GM10248 (cell line): ENCODE data around the gene CMIP.

Experiments used
- CTCF ChIA-PET: fragments of 300-600 bp; sonication (Branson Sonifier 250); formaldehyde crosslinking; extraction: SDS; loops from one replicate; lab custom pipeline; 2021; ENCODE audit warnings: antibody characterized with exemption; lab: Yijun Ruan, JAX
- POLR2A ChIA-PET: fragments of 350-650 bp; sonication (Branson Sonifier 250); formaldehyde crosslinking; extraction: SDS; loops from one replicate; lab custom pipeline; 2020; ENCODE audit warnings: antibody characterized with exemption; lab: Yijun Ruan, JAX
- DNase-seq: peaks from one replicate; pipeline ENCODE4 v3.0.0; 2012; ENCODE audit errors: extremely low spot score
- CTCF ChIP-seq: IDR thresholded peaks from 2 replicates; pipeline ENCODE4 v1.5.1; 2012; ENCODE audit warnings: mild to moderate bottlenecking, low read depth; ENCODE audit errors: extremely low read depth, missing control alignments, control extremely low read depth

The CMIP gene

GRCh38 chr16:81680444-81681275, 236.1 kb downstream of the CMIP start:
- no peak for TF ChIP-seq CTCF
- CTCF ChIA-PET = interaction anchor here (0.9 to 1.4 kb wide), 2 partner anchors 11 to 17 kb away, joined by 3 read pairs; no protein-coding TSS in a partner anchor
- POLR2A ChIA-PET = no interaction called here
- DNase-seq = no peak

- DNase-seq = no peak
- ChIA-PET POLR2A (no interaction called here), CTCF (interaction anchor here (0.9 to 1.4 kb wide), 2 partner anchors 10 to 16 kb away, joined by 3 read pairs; no protein-coding TSS in a partner anchor)
- no peak for TF ChIP-seq CTCF
These were observed 236.7 kb downstream of the CMIP start for GRCh38 chr16:81681311-81681710.

- CTCF ChIA-PET = no interaction called here
- no peak for TF ChIP-seq CTCF
- DNase-seq = no peak
- POLR2A ChIA-PET = no interaction called here
These were observed 239.7 kb downstream of the CMIP start for GRCh38 chr16:81684242-81684837.

- DNase-seq = no peak
- TF ChIP-seq CTCF = no peak
- POLR2A ChIA-PET = no interaction called here
- CTCF ChIA-PET = no interaction called here
These were observed 240.3 kb downstream of the CMIP start for GRCh38 chr16:81684901-81685300.

GRCh38 chr16:81686391-81687130, 242.0 kb downstream of the CMIP start:
- ChIA-PET POLR2A (no interaction called here), CTCF (no interaction called here)
- DNase-seq = no peak
- TF ChIP-seq CTCF = no peak

- ChIA-PET POLR2A (no interaction called here), CTCF (no interaction called here)
- TF ChIP-seq CTCF = no peak
- no peak for DNase-seq
These were observed 242.5 kb downstream of the CMIP start for GRCh38 chr16:81687131-81687456.
